ENCODE measurements around the gene CHRNA9. TPM values are rescaled to one million over a fixed set of nuclear protein-coding genes. Genes with fewer than 3 reads are reported as not detected.

Gene CHRNA9
- total RNA-seq, 4 donors from 2014 or later = 0.11 TPM; not detected in 3

DNA sequence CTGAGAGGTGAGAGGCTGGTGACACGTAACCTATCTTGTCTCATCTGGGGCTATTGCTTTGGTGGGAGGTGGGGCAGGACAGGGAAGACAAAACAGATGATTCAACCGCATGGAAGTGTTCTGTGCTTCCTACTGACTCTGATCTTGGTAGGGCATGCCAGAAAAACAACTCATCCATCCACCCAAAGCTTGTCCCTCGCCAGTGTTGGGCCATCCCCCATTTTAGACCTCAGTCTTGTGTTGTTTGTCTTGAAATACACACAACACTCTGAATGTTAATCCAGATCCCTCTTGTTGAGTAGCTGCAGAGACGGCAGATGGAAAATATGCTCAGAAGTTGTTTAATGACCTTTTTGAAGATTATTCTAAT, 377 bp downstream of the CHRNA9 start:
- H3K27me3 ChIP-seq = no peaks in the 10 kb centered on the region
- H3K36me3 ChIP-seq = no peaks in the 10 kb centered on the region
- no peak overlapping the region for H3K27ac ChIP-seq
- no peaks in the 10 kb centered on the region for H3K9me3 ChIP-seq
- H3K4me1 ChIP-seq = peaks cover 15 to 18% of the 10 kb centered on the region in 2 donors
- intact Hi-C loops (cut with DNase I) = no loop called here
- no peak for DNase-seq
- H3K4me3 ChIP-seq (replicated peaks in 1 of 3) = no peak overlapping the region
- TF ChIP-seq POLR2A (IDR thresholded peaks at IDR 0.05) (no peak), CTCF (IDR thresholded peaks at IDR 0.05) (no peak)
- 77 to 83% methylated on average over 4 of the region's 4 CpGs for WGBS, 2 donors

DNA sequence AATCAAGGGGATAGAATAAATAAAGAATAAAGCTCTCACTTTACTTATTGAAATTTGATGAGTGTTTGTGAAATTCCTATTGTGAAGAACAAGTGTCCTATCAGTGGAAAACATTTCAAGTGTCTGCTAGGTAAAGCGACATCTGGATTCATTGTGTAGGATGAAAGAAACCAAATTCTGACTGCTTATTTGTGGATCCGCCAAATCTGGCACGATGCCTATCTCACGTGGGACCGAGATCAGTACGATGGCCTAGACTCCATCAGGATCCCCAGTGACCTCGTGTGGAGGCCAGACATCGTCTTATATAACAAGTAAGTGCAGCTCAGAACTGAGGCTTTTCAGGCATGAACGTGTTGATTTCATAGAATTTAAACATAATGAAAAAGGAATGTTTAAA, 1.9 kb downstream of the CHRNA9 start:
- H3K9me3 ChIP-seq = no peaks in the 10 kb centered on the region
- H3K4me1 ChIP-seq = peaks cover 15 to 18% of the 10 kb centered on the region in 2 donors
- H3K27me3 ChIP-seq = no peaks in the 10 kb centered on the region
- no peaks in the 10 kb centered on the region for H3K36me3 ChIP-seq
- TF ChIP-seq CTCF (IDR thresholded peaks at IDR 0.05) (no peak), POLR2A (IDR thresholded peaks at IDR 0.05) (no peak)
- no peak for DNase-seq
- no peak overlapping the region for H3K4me3 ChIP-seq (replicated peaks in 1 of 3)
- intact Hi-C loops (cut with DNase I) = no loop called here
- WGBS, 2 donors = 87% methylated on average over 9 of the region's 9 CpGs
- H3K27ac ChIP-seq = no peak overlapping the region

GRCh38 chr4:40337523-40337922, 2.4 kb downstream of the CHRNA9 start:
- intact Hi-C loops (cut with DNase I) = no loop called here
- Histone ChIP-seq H3K4me3 (replicated peaks in 1 of 3) (no peak overlapping the region), H3K9me3 (no peaks in the 10 kb centered on the region), H3K27ac (no peak overlapping the region), H3K36me3 (no peaks in the 10 kb centered on the region), H3K4me1 (peaks cover 15 to 18% of the 10 kb centered on the region in 2 donors), H3K27me3 (no peaks in the 10 kb centered on the region)
- no peak for TF ChIP-seq CTCF (IDR thresholded peaks at IDR 0.05)
- no peak for TF ChIP-seq POLR2A (IDR thresholded peaks at IDR 0.05)
- 93 to 97% methylated on average over 2 of the region's 2 CpGs for WGBS, 2 donors
- DNase-seq = no peak

GRCh38 chr4:40340030-40340429, 4.9 kb downstream of the CHRNA9 start:
- TF ChIP-seq POLR2A (IDR thresholded peaks at IDR 0.05) = no peak
- TF ChIP-seq CTCF (IDR thresholded peaks at IDR 0.05) = no peak
- Histone ChIP-seq H3K27ac (no peak overlapping the region), H3K4me1 (peaks cover 7 to 9% of the 10 kb centered on the region in 2 donors), H3K36me3 (no peaks in the 10 kb centered on the region), H3K27me3 (no peaks in the 10 kb centered on the region), H3K9me3 (no peaks in the 10 kb centered on the region), H3K4me3 (replicated peaks in 1 of 3) (no peak overlapping the region)
- intact Hi-C loops (cut with DNase I) = no loop called here
- no peak for DNase-seq

GRCh38 chr4:40347472-40347871, 12.3 kb downstream of the CHRNA9 start:
- no peak for TF ChIP-seq CTCF (IDR thresholded peaks at IDR 0.05)
- no peak for TF ChIP-seq POLR2A (IDR thresholded peaks at IDR 0.05)
- DNase-seq = no peak
- Histone ChIP-seq H3K4me3 (replicated peaks in 1 of 3) (no peak overlapping the region), H3K36me3 (no peaks in the 10 kb centered on the region), H3K27ac (no peak overlapping the region), H3K9me3 (no peaks in the 10 kb centered on the region), H3K27me3 (no peaks in the 10 kb centered on the region), H3K4me1 (peaks cover 8 to 11% of the 10 kb centered on the region in 2 donors)
- intact Hi-C loops (cut with DNase I) = no loop called here
- whole genome bisulfite sequencing, 2 donors = 48 to 95% methylated on average over 3 of the region's 3 CpGs

All from thyroid gland (tissue), 4 donors.